HG03097 (cell line): ENCODE results near the gene TAGLN.

ENCODE experiments used
- ATAC-seq: cut with Tn5 transposase; IDR thresholded peaks from one replicate; pipeline ENCODE4 v1.9.1; 2021; ENCODE audit not compliant: unreplicated experiment, low FRiP score

The TAGLN gene

GRCh38 chr11:117199053-117199915, at the start of gene TAGLN:
TAGLN (plus strand) TSS chr11:117199370; CDS start chr11:117203014, 3,644 bp downstream.
- no peak for ATAC-seq

- ATAC-seq, result no peak
Measured at GRCh38 chr11:117152066-117152465, 47.1 kb upstream of the TAGLN start.

- ATAC-seq, result no peak
Measured at GRCh38 chr11:117154468-117154867, 44.7 kb upstream of the TAGLN start.

GRCh38 chr11:117157507-117157906, 41.7 kb upstream of the TAGLN start:
- ATAC-seq, result no peak

GRCh38 chr11:117159892-117160291, 39.3 kb upstream of the TAGLN start:
- no peak for ATAC-seq

GRCh38 chr11:117160826-117161225, 38.3 kb upstream of the TAGLN start:
- ATAC-seq, result no peak

GRCh38 chr11:117166491-117166890, 32.7 kb upstream of the TAGLN start:
- ATAC-seq, result no peak

- ATAC-seq, result no peak
Measured at GRCh38 chr11:117169736-117170135, 29.4 kb upstream of the TAGLN start.

- no peak for ATAC-seq
Measured at GRCh38 chr11:117170210-117170609, 29.0 kb upstream of the TAGLN start.

- no peak for ATAC-seq
Measured at GRCh38 chr11:117171007-117171403, 28.2 kb upstream of the TAGLN start.

GRCh38 chr11:117171404-117172061, 27.6 kb upstream of the TAGLN start:
- no peak for ATAC-seq

- ATAC-seq, result no peak
Measured at GRCh38 chr11:117172724-117173421, 26.3 kb upstream of the TAGLN start.

GRCh38 chr11:117175104-117175503, 24.1 kb upstream of the TAGLN start:
- no peak for ATAC-seq

GRCh38 chr11:117175781-117176180, 23.4 kb upstream of the TAGLN start:
- no peak for ATAC-seq

- no peak for ATAC-seq
Measured at GRCh38 chr11:117176186-117176585, 23.0 kb upstream of the TAGLN start.

GRCh38 chr11:117177534-117178209, 21.5 kb upstream of the TAGLN start:
- no peak for ATAC-seq

- peak; percentile 82 for ATAC-seq
Measured at GRCh38 chr11:117178210-117179034, 20.7 kb upstream of the TAGLN start, which contains the start of gene SIDT2. SIDT2 (plus strand) TSS chr11:117178743; CDS start chr11:117179264, 521 bp downstream.

- peak; percentile 24 for ATAC-seq
Measured at GRCh38 chr11:117179048-117179999, 19.8 kb upstream of the TAGLN start.

- no peak for ATAC-seq
Measured at GRCh38 chr11:117180020-117180419, 19.1 kb upstream of the TAGLN start.
